ENCODE measurements around the gene SCNM1. TPM values are rescaled to one million over a fixed set of nuclear protein-coding genes. Genes with fewer than 3 reads are reported as not detected.
"Not testable (repeated sequence)": the region's sequence is repeated elsewhere in the genome, so short reads cannot be mapped to it uniquely, and the experiment has no call there.

Gene SCNM1
- total RNA-seq, 4 donors from 2014 or later = 24.1 to 38.8 (median 27.3) TPM

GRCh38 chr1:151192047-151192446 lies 26.1 kb downstream of the SCNM1 start:
- intact Hi-C loops (cut with DNase I; ENCODE audit: low total_unique reads) = no loop called here
- TF ChIP-seq CTCF (IDR thresholded peaks at IDR 0.05) (no peak), POLR2A (IDR thresholded peaks at IDR 0.05) (no peak)
- H3K4me3 ChIP-seq (ENCODE audit: low read depth, poor library complexity, severe bottlenecking) = no peak overlapping the region
- WGBS, 2 donors = 80 to 88% methylated on average over 7 of the region's 7 CpGs
- no peak for DNase-seq (ENCODE audit: low spot score in 2 of 2)

GRCh38 chr1:151193304-151193703 lies 27.4 kb downstream of the SCNM1 start:
- TF ChIP-seq POLR2A (IDR thresholded peaks at IDR 0.05) = no peak
- no peak for TF ChIP-seq CTCF (IDR thresholded peaks at IDR 0.05)
- intact Hi-C loops (cut with DNase I; ENCODE audit: low total_unique reads) = no loop called here
- DNase-seq (ENCODE audit: low spot score in 2 of 2) = no peak
- WGBS, 2 donors = 59 to 62% methylated on average over 6 of the region's 6 CpGs
- H3K4me3 ChIP-seq (ENCODE audit: low read depth, poor library complexity, severe bottlenecking) = no peak overlapping the region

- WGBS, 2 donors = 72 to 86% methylated on average over 1 of the region's 1 CpG
- H3K4me3 ChIP-seq (ENCODE audit: low read depth, poor library complexity, severe bottlenecking) = no peak overlapping the region
- TF ChIP-seq POLR2A (IDR thresholded peaks at IDR 0.05) = no peak
- TF ChIP-seq CTCF (IDR thresholded peaks at IDR 0.05) = no peak
- intact Hi-C loops (cut with DNase I; ENCODE audit: low total_unique reads) = no loop called here
- no peak for DNase-seq (ENCODE audit: low spot score in 2 of 2)
These were observed 27.9 kb downstream of the SCNM1 start for GRCh38 chr1:151193856-151194255.

GRCh38 chr1:151194894-151195594 lies 29.1 kb downstream of the SCNM1 start:
- 52 to 53% methylated on average over 17 of the region's 17 CpGs for WGBS, 2 donors
- intact Hi-C loops (cut with DNase I; ENCODE audit: low total_unique reads) = loop anchor here (5.0 kb wide), 1 partner anchor 57 kb away; the partner anchor contains the start of gene PSMD4
- H3K4me3 ChIP-seq (ENCODE audit: low read depth, poor library complexity, severe bottlenecking) = not testable (repeated sequence)
- peak; percentile 93 to 96 for DNase-seq (ENCODE audit: low spot score in 2 of 2)

- DNase-seq (ENCODE audit: low spot score in 2 of 2) = peak; percentile 82 to 86
- WGBS, 2 donors = 28 to 29% methylated on average over 14 of the region's 14 CpGs
- intact Hi-C loops (cut with DNase I; ENCODE audit: low total_unique reads) = loop anchor here (5.0 kb wide), 1 partner anchor 56 kb away; the partner anchor contains the start of gene PSMD4
- TF ChIP-seq CTCF (IDR thresholded peaks at IDR 0.05) = no peak
- no peak for TF ChIP-seq POLR2A (IDR thresholded peaks at IDR 0.05)
- H3K4me3 ChIP-seq (ENCODE audit: low read depth, poor library complexity, severe bottlenecking) = no peak overlapping the region
These were observed 30.4 kb downstream of the SCNM1 start for GRCh38 chr1:151196292-151196800.

GRCh38 chr1:151197863-151198253 lies 31.9 kb downstream of the SCNM1 start:
- 7% methylated on average over 10 of the region's 10 CpGs for WGBS, 2 donors
- intact Hi-C loops (cut with DNase I; ENCODE audit: low total_unique reads) = loop anchor here (5.0 kb wide), 1 partner anchor 54 kb away; the partner anchor contains the start of gene PSMD4
- peak in 1 of 2 donors; percentile 61 for DNase-seq (ENCODE audit: low spot score in 2 of 2)
- H3K4me3 ChIP-seq (ENCODE audit: low read depth, poor library complexity, severe bottlenecking) = no peak overlapping the region
- no peak for TF ChIP-seq POLR2A (IDR thresholded peaks at IDR 0.05)
- TF ChIP-seq CTCF (IDR thresholded peaks at IDR 0.05) = no peak
